Hepatocyte (in vitro differentiated cells): Measurements from ENCODE around the gene FBXO27.

Experiments used
- EZH2 ChIP-seq: fragments of 200-600 bp; sonication (generic); IDR thresholded peaks from 2 replicates; pipeline ENCODE4 v1.6.1; 2016; ENCODE audit warnings: antibody characterized with exemption, mild to moderate bottlenecking, borderline replicate concordance
- EZH2phosphoT487 ChIP-seq: fragments of 200-600 bp; sonication (generic); IDR thresholded peaks from one replicate; pipeline ENCODE4 v1.6.1; 2018; ENCODE audit warnings: antibody characterized with exemption, mild to moderate bottlenecking, low read depth, moderate library complexity; ENCODE audit not compliant: unreplicated experiment, severe bottlenecking
- TF ChIP-seq, protein P1 (sequence below): fragments of 200-600 bp; sonication (generic); IDR thresholded peaks from 2 replicates; pipeline ENCODE4 v1.5.1; 2016; ENCODE audit warnings: antibody characterized with exemption, mild to moderate bottlenecking; ENCODE audit not compliant: poor library complexity

GRCh38 chr19:38975214-38975860, 57.0 kb downstream of the FBXO27 start, which contains the start of gene FBXO17:
- TF ChIP-seq EZH2 (no peak), EZH2phosphoT487 (no peak)
- TF ChIP-seq, protein P1, sequence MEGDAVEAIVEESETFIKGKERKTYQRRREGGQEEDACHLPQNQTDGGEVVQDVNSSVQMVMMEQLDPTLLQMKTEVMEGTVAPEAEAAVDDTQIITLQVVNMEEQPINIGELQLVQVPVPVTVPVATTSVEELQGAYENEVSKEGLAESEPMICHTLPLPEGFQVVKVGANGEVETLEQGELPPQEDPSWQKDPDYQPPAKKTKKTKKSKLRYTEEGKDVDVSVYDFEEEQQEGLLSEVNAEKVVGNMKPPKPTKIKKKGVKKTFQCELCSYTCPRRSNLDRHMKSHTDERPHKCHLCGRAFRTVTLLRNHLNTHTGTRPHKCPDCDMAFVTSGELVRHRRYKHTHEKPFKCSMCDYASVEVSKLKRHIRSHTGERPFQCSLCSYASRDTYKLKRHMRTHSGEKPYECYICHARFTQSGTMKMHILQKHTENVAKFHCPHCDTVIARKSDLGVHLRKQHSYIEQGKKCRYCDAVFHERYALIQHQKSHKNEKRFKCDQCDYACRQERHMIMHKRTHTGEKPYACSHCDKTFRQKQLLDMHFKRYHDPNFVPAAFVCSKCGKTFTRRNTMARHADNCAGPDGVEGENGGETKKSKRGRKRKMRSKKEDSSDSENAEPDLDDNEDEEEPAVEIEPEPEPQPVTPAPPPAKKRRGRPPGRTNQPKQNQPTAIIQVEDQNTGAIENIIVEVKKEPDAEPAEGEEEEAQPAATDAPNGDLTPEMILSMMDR, result no peak
